Heart left ventricle (tissue), 13 donors: ENCODE results near the gene CAT.
A peak's percentile ranks its signal among the peaks of the same experiment; 100 is the strongest.

Source experiments
- POLR2A ChIP-seq, 2 donors: fragments of 450-650 bp; IDR thresholded peaks; one replicate each; pipeline ENCODE4 v1.6.1; 2017; ENCODE audit warnings: antibody characterized with exemption in 2 of 2, mild to moderate bottlenecking in 2 of 2, moderate library complexity in 2 of 2
- TF ChIP-seq, protein P1 (sequence below), 12 donors: fragments of 200-600 bp; sonication (generic) in 4 of 12; IDR thresholded peaks; one replicate each; pipeline versions ENCODE4 v1.5.0 to v1.8.0; 2018 to 2022; ENCODE audit warnings: antibody characterized with exemption in 12 of 12, mild to moderate bottlenecking in 5 of 12
- donor health status: ischemic (EF 13 %, LVEDD 7.1; RV severe dilation, severe dysfunction).
- donor health status: DM: no; HTN: yes; CAD: no.
- donor health status: DM: no; HTN: no; CAD: no.
- donor health status: ischemic (EF 25% LVEDD 6.9; RV normal size, moderate dysfunction).
- donor health status: ischemic (EF 25% LVEDD 5.7; RV mildly dilated, moderate dysfunction).
- donor health status: ischemic (EF 35%, LVEDD 5.7; RV mildly dilated, moderate dysfunction).
- donor health status: nonischemic (EF 11% LVEDD 7.7; RV severe dilation, severe dysfunction).
- donor health status: DM: yes; HTN: yes; CAD: no.
- donor health status: PGD.
- donor health status: ischemic (EF 29% LVEDD 5.4; RV normal size, mild dysfunction).
- donor health status: nonischemic (EF 23%, LVEDD 6.1; RV moderate dilation, normal function).

DNA sequence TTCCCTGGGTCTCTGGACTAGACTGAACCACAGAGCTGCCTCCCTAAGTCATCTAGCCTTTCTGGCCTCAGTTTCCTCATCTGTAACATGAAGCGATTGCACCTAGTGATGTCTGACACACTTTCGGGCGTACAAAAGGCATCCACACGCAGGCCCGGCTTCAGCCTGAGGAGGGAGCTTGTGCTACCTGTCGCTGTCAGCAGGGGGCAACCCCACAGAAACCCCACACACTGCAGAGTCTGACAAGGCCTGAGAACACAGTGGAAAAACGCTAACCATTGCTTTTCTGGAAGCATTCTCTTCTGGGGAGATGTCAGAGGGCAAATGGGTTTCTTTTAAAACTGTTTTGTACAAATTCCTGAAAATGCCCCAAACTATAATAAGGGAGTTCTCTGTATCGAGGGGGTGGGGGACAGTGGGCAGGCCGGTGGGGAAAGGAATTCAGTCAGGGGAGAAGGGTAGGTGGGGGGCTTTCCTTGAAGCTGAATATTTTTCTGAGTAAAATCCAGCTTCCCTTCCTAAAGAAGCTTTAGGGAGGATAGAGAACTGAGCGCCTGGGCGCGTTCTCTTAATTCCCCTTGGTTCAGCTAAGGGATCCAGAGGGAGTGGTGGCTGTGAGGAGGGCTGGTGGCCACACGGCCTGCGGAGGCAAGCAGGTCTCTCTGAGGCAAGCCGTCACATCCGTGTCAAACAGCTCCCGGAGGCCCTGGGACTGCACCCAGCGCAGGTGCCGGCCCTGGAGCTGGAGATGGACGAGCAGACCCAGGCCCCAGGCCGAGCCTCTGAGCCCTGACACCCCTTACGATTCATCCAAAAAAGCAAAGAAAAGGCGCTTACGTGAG lies 74.3 kb downstream of the CAT start:
- TF ChIP-seq, protein P1, sequence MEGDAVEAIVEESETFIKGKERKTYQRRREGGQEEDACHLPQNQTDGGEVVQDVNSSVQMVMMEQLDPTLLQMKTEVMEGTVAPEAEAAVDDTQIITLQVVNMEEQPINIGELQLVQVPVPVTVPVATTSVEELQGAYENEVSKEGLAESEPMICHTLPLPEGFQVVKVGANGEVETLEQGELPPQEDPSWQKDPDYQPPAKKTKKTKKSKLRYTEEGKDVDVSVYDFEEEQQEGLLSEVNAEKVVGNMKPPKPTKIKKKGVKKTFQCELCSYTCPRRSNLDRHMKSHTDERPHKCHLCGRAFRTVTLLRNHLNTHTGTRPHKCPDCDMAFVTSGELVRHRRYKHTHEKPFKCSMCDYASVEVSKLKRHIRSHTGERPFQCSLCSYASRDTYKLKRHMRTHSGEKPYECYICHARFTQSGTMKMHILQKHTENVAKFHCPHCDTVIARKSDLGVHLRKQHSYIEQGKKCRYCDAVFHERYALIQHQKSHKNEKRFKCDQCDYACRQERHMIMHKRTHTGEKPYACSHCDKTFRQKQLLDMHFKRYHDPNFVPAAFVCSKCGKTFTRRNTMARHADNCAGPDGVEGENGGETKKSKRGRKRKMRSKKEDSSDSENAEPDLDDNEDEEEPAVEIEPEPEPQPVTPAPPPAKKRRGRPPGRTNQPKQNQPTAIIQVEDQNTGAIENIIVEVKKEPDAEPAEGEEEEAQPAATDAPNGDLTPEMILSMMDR (IDR thresholded peaks at IDR 0.05), result peak; percentile 29 to 70 (median 54)
- no peak for TF ChIP-seq POLR2A (IDR thresholded peaks at IDR 0.05)
